ENCODE results near the gene KIF3B. TPM values are rescaled to one million over a fixed set of nuclear protein-coding genes. Genes with fewer than 3 reads are reported as not detected.

The KIF3B gene
- total and polyA plus RNA-seq, 12 donors = 8.4 to 62.1 (median 28.6) TPM

DNA sequence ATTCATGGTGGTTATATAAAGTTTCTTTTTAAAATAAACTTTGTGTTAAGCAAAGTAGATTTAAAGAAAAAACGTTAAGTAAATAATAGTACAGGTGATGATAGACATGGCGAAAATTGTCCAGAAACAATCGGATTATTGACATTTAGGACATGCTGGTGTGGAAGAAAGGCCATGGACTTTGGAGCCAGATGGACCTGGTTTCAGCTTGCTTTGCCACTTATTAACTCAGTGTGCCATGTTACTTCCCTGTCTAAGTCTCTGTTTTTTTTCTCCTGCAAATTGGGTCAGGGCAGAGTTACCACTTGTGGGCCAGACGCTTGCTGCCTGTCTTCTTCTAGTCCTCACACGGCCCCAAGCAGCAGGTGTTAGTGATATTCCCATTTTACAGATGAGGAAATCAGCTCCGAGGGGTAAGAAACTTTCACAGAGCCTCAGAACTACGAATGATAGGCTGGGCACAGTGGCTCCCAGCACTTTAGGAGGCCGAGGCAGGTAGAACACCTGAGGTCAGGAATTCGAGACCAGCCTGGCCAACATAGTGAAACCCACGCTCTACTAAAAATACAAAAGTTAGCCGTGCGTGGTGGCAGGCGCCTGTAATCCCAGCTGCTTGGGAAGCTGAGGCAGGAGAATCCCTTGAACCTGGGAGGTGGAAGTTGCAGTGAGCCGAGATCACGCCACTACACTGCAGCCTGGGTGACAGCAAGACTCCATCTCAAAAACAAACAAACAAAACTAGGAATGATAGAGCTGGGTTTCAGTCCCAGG, 12.4 kb downstream of the KIF3B start:
- no peaks in the 10 kb centered on the region for H3K9me3 ChIP-seq (replicated peaks in 1 of 3)
- peaks cover 9 to 24% of the 10 kb centered on the region in 2 donors for H3K4me1 ChIP-seq (replicated peaks in 1 of 2)
- no peak overlapping the region for H3K4me3 ChIP-seq
- no peaks in the 10 kb centered on the region for H3K27me3 ChIP-seq
- no peaks in the 10 kb centered on the region for H3K36me3 ChIP-seq (replicated peaks in 1 of 2)
- TF ChIP-seq POLR2A (IDR thresholded peaks at IDR 0.05) = no peak
- TF ChIP-seq, protein P1, sequence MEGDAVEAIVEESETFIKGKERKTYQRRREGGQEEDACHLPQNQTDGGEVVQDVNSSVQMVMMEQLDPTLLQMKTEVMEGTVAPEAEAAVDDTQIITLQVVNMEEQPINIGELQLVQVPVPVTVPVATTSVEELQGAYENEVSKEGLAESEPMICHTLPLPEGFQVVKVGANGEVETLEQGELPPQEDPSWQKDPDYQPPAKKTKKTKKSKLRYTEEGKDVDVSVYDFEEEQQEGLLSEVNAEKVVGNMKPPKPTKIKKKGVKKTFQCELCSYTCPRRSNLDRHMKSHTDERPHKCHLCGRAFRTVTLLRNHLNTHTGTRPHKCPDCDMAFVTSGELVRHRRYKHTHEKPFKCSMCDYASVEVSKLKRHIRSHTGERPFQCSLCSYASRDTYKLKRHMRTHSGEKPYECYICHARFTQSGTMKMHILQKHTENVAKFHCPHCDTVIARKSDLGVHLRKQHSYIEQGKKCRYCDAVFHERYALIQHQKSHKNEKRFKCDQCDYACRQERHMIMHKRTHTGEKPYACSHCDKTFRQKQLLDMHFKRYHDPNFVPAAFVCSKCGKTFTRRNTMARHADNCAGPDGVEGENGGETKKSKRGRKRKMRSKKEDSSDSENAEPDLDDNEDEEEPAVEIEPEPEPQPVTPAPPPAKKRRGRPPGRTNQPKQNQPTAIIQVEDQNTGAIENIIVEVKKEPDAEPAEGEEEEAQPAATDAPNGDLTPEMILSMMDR (IDR thresholded peaks at IDR 0.05) = no peak
- intact Hi-C loops (cut with DNase I) = no loop called here
- H3K27ac ChIP-seq = no peak overlapping the region
- no peak for DNase-seq
- WGBS, 4 donors = 92 to 95% (median 93%) methylated on average over 14 to 15 of the region's 15 CpGs

DNA sequence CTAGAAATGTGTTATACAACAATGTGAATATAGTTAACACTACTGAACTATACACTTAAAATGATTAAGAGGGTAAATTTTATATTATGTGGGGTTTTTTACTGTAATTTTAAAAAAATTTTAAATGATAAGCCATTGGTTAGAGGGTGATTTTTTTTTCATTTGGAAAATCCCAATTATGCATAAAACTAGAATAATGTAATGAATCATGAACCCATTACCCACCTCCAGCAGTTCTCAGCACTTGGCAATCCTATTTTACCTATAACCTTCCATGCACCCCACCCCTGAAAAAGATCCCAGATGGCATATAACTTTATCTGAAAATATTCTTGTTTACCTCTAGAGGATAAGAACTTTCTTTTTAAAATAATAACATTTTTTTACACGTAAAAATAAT, 13.7 kb downstream of the KIF3B start:
- no peak overlapping the region for H3K27ac ChIP-seq
- 95 to 100% (median 98%) methylated on average over 1 of the region's 1 CpG for WGBS, 4 donors
- no peak for DNase-seq
- no peaks in the 10 kb centered on the region for H3K36me3 ChIP-seq (replicated peaks in 1 of 2)
- TF ChIP-seq, protein P1 (IDR thresholded peaks at IDR 0.05) = no peak
- no peak for TF ChIP-seq POLR2A (IDR thresholded peaks at IDR 0.05)
- no peak overlapping the region for H3K4me3 ChIP-seq
- no peaks in the 10 kb centered on the region for H3K27me3 ChIP-seq
- intact Hi-C loops (cut with DNase I) = no loop called here
- peaks cover 0 to 12% of the 10 kb centered on the region in 2 donors for H3K4me1 ChIP-seq (replicated peaks in 1 of 2)
- H3K9me3 ChIP-seq (replicated peaks in 1 of 3) = no peaks in the 10 kb centered on the region

DNA sequence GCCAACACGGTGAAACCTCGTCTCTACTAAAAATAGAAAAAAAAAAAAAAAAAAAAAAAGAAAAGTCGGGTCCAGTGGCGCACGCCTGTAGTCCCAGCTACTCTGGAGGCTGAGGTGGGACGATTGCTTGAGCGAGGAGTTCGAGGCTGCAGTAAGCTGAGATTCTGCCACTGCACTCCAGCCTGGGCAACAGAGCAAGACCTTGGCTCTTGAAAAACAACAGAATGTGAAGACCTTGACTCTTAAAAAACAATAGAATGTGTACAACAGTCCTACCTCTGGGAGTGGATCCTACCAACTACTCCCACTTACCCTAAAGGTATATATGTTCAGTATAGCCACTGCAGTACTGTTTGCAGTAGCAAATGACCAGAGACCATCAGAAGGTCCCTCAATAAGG, 15.1 kb downstream of the KIF3B start:
- H3K4me1 ChIP-seq (replicated peaks in 1 of 2) = peaks cover 0 to under 1% of the 10 kb centered on the region in 2 donors
- no peaks in the 10 kb centered on the region for H3K36me3 ChIP-seq (replicated peaks in 1 of 2)
- no peak for DNase-seq
- H3K27me3 ChIP-seq = no peaks in the 10 kb centered on the region
- H3K27ac ChIP-seq = no peak overlapping the region
- H3K9me3 ChIP-seq (replicated peaks in 1 of 3) = no peaks in the 10 kb centered on the region
- intact Hi-C loops (cut with DNase I) = no loop called here
- WGBS, 4 donors = 93 to 97% (median 95%) methylated on average over 8 of the region's 8 CpGs
- no peak overlapping the region for H3K4me3 ChIP-seq
- TF ChIP-seq, protein P1 (IDR thresholded peaks at IDR 0.05) = no peak

DNA sequence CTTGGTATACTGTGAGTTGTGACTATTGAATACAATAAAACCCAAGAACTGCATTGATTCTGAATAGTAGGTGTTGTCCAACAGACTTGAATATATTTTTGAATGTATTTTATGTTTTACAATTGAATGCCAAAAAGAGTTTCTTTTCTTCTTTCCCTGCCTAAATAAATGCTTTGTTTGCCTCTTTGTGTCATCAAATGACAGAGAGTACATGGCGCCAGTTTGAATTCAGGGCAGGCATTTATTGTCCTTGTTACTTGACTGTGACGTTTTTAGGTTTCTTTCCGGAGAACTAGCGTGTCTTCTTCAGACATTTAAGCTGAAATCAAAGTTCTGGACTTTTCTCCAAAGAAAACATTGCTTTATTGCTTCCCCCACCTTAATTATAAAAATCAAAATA, 16.6 kb downstream of the KIF3B start:
- DNase-seq = no peak
- Histone ChIP-seq H3K9me3 (replicated peaks in 1 of 3) (no peaks in the 10 kb centered on the region), H3K4me3 (no peak overlapping the region), H3K27ac (no peak overlapping the region), H3K4me1 (replicated peaks in 1 of 2) (no peaks in the 10 kb centered on the region), H3K36me3 (replicated peaks in 1 of 2) (no peaks in the 10 kb centered on the region), H3K27me3 (no peaks in the 10 kb centered on the region)
- WGBS, 4 donors = 44 to 74% (median 55%) methylated on average over 4 of the region's 4 CpGs
- no peak for TF ChIP-seq POLR2A (IDR thresholded peaks at IDR 0.05)
- TF ChIP-seq, protein P1 (IDR thresholded peaks at IDR 0.05) = no peak
- intact Hi-C loops (cut with DNase I) = no loop called here

Measured in adrenal gland (tissue), 12 donors.